Activated CD4-positive, alpha-beta T cell treated with anti-CD3 and anti-CD28 coated beads, Interleukin-2, Interleukin-4, amounts not matched to agents 100 ng/mL and 50 ng/mL, durations not matched to agents 16 hours and 8 hours (primary cell): ENCODE measurements around the gene JTB.

Experiments
- DNase-seq: peaks from one replicate; pipeline ENCODE4 v3.0.0-alpha.2; 2020; ENCODE audit warnings: low spot score

Gene JTB

DNA sequence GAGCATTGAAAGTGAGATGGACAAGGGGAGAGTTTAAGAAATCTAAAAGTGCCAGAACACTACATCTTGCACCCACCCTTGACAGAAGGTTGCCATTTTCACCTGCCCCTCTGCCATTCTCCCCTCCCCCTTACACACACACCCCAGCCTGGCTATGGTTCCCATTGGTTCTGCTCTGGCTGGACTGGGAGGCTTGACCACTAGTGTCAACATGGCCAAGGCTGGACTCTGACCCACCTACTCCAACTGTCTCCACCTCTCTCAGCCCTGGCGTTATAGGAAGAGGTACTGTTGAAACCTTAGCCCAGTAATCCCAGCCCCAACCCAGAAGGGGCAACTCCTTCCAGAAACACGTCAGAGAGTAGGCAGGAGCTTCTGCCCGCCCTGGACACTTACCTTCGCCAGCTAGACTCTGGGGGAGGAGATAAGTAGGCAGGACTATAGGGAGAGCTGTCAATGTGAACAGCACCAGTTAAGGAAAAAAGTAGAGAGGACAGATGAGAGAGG, 23.6 kb downstream of the JTB start:
- no peak for DNase-seq

DNA sequence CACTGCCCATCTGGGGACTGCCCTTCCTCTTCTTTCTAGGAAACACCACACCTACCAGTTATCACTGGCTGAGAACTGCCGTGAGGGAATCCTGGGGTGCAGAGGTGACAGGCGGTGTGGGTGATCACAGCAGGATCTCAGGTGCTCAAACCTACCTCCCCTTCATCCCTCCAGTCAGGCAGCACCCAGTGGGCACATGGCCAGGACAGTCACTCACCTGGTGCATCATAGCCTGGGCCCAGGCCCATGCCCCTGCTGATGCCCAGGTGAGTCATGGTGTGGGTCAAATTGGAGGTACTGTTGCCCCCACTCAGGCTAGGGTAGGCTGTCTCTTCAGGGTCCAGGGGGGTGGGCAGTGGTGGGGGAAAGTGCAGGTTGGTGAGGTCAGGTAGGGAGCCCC, 25.7 kb downstream of the JTB start:
- DNase-seq, result no peak

DNA sequence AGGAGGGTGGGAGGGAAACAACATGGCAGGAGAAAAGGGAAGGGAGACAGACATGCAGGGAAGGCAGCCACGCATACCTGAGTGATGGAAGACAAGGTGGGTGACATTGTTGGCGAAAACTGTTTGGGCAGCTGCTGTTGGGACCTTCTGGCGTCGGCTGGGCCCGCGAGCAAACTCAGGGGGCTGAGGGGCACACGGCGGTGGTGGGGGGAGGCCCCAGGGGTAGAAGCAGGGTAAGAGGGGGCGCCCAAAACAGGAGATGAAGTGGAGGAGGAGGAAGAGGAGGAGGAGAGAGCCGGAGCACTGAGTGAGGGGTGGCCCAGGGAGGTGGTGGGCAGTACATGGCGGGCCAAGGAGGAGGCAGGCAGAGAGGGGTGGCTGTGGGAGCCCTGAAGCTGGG, 26.3 kb downstream of the JTB start:
- no peak for DNase-seq

DNA sequence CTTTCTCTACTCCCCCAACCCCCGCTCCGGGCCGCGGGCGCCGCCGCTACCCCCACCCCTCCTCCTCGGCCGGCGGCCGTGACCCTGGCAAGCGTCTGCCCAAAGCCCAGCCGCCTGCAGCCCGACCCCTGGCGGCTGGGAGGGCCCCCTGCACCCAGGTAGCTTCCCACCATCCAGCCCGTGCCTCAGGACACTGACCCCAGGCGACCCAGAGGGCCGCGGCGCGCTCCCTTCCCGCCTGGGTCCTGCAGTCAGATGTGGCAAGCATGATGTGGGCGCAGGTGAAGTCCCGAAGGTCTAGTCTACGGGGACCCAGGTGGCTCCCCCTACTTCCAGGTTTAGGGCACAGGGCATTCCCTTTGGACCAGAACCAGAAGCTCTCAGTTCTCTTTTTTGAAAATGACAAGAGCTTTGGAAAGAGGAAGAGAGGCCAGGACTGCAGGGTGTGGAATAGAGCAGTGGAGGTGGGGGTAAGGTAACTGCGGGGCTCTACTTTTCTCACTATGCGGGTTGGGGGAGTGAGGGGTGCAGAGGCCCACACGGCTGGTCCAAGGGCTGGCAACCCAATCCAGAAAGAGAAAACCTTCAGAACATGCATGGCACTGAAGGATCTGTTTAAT, 30.7 kb downstream of the JTB start, which contains the start of gene DENND4B:
TSS of gene DENND4B (minus strand) at position 97 of the 620 bp plus-strand sequence. CDS start 2,344 bp downstream, outside the sequence.
- DNase-seq, result peak; percentile 80

DNA sequence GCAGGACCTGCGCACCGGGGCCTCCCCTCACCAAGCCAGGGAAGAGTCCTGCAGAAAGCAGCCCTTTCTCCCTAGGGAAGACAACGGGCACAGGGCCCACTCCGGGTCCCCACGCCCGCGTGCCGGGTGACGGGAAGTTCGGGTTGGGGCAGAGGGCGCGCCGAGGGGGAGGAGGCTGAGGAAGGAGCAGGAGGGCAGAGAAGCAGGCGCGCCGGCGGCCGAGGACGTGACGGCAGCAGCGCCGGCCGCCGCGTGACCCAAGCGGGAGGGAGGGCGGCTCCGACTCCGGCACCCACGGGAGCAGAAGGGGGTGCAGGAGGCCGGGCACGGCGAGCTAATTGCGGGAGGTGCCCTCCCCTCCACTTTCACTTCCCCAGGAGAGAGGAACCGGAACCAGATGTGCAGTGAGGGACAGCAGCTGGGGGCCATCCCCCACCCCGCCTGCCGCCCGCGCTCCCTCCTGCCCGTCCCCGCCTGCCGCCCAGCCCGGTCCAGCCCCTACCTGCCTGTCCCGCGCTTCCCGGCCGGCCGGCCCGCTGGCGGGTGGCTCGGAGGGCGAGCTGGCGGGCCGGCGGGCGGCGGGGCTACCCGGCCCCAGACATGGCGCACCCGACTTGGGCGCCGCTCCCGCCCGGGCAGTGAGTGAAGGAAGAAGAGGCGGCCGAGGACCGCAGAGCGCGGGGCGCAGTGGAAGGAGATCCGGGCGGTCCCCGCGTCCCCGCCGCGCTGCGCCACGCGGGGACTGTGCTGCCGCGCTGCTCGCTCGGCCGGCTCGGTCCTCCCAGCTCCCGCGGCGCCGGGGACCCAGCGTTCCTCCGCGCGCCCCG, 31.5 kb downstream of the JTB start:
- peak; percentile 73 for DNase-seq

DNA sequence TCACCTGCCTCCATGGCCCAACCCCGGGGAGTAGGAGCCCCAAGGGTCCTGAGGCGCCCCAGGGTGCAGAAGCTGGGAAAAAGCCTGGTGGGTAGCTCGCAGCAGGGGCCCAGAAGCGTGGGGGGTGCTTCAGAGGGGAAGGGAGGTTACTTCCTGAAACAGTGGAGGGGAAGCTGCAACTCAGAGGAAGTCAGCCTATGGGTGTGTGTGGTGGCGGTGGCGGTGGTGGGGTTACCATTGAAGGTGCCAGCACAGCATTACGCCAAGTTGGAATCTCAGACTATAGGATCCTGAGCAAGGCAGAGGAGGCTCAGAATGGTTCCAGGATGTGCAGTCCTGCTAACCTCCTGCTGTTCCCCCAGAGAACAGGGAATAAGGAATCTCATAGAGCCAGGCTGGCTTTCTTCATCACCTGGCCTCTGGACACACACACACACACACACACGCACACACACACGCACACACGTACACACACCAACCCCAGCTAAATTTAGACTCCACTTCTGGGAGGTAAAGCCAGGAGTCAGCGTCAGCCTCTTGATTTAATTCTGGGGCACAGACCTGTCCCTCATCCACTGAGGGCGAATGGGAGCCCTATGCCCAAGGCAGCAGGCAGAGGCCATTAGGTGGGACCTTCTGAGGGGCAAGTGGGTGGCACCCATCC, 32.2 kb downstream of the JTB start:
- DNase-seq, result peak; percentile 82

DNA sequence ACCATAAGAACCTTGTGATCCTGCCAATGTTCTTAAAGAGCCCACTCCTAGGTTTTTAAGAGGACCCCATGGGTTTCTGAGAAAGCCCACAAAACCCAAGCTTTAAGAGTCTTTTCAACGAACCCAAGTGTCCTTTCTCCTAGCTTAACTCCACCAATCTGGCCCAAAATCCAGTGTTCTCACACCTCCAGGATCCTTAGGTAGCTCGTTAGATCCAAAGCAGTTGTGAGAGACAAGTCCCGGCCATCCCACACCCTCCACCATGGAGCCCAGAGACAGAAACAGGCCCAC, 32.7 kb downstream of the JTB start:
- no peak for DNase-seq

DNA sequence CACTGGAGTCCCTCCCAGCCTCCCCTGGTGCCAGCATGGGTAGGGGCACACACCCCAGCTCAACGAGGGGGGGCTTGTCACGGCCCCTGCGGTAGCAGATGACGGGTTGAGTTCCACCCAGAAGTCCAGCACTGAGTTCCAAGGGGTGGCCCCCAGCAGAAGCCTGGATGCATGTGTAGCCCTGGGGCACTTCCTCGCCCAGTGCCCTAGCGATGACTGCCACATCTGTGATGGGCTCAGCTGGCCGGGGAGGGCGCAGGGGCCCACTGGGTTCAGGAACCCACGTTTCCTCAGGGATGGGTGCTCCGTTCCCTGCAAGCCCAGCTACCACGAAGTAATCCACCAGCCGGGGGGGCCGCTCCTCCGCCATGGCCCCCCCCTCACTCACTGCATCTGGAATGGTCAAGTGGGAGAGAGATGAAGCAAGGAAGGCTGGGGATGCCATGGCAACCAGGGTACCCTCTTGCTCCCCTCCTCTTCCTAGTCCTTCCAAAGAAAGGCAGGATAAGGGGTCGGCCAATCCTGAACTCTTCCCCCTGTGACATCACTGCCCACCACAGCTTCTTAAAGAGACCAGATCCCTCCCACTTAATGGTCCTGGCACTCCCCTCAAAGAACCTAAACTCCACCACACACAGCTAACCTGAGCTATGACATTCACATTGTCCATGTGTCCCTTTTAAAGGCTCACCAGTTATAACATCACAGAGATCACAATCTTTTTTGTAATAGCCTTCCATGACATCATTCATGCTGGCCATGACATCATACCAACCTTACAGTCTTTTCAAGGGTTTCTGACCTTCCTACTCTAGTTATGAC, 33.3 kb downstream of the JTB start:
- DNase-seq, result no peak

DNA sequence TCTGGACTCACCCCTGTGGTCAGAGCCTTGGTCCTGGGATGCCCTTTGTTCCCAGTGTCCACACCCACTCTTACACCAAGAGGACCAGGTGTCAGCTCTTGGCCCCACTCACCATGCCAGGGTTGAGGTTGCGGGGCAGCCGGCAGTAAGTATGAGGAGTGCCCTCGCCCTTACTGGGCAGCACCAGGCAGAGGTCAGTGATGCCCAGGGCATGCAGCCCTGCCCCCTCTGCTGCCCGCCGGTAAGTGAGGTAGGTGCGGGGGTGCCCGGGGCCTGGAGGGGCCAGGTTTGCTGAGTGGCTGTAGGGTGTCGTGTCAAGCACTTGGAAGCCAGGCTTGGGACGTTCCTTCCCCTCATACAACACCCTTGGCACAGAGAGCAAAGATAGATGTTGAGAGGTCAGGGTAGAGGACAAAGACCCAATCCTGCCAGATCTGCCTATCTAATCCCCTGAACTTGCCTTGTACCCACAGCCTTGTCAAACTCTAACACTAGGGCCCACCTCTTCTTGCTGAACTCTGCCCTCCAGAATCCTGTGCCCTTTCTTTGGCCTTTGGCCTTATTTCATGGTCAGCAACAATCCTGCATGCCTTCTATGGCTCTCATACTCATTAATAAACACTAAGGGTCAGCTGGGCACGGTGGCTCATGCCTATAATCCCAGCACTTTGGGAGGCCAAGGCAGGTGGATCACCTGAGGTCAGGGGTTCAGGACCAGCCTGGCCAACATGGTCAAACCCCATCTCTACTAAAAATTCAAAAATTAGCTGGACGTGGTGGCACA, 34.5 kb downstream of the JTB start:
- no peak for DNase-seq

DNA sequence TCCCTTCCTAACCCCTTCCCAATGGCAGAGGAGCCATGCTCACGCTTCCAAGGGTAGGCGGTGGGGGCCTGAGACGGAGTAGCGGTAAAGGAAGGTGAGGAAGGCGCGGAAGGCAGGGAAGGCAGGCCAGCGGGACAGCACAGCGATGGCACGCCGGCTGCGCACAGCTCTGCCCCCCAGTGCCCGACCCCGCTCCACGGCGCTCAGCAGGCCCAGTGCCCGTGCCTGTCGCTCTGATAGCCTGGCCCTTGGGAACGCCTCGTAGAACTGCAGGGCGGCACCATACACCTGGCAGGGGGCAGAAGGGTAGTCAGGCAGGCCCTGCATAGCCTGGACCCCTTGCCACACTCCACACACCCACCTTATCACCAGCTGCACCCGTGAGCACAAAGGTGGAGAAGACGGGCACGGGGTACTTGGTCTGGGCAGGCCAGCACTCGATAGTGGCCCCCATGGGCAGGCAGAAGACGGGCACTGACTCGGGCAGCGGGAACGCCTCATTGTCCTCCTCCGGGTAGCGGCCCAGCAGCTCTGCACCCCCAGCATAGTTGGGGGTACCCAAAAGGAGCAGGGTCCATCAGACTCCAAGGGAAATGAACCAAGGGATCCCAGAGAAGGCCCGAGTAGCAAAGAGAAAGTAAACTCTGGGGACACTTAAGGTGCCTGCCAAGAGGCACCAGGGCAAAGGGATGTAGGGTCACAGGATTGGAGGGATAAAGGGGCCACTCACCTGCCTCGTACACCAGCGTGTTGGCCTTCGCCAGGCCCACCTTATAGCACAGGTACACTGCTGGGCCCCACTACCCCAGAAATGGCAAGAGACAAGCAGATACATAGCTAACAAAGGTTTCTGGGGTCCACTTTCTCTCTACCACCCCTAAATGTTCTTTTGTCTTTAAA, 35.4 kb downstream of the JTB start:
- no peak for DNase-seq

DNA sequence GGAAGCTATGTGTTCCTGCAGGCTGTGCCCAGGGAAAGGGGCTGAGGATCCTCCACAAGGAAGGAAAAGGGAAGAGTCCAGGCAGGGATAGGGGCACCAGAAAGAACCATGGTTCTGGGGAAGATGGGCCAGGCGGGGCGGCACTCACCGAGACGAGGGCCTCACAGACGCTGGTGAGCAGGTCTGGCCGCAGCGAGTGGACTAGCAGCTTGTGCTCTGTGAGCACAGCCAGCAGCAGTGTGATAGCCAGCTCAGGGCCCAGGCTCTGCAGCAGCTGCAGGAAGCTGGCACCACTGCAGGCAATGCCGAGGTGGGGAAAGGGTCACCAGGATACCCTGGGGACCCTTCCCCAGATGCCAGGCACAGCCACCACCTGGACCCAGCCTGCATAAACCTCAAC, 36.7 kb downstream of the JTB start:
- DNase-seq, result no peak

DNA sequence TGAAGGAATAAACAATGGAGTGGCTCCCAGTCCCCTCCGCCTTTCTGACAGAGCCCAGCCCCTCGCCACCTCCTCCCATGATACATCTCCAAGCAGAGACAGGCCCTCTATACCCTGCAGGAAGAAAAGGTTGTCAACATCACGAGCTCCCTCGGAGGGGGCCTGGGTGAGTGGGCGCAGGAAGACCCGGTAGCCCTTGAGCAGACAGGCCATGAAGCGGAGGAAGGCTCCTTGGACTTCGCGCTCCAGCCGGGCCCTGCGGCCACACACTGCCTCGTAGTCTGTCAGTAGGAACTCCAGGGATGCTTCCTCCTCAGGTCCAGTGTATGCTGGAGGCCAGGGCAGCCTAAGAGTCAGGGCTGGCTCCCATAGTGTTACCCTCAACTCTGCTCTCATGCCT, 38.0 kb downstream of the JTB start:
- DNase-seq, result no peak

DNA sequence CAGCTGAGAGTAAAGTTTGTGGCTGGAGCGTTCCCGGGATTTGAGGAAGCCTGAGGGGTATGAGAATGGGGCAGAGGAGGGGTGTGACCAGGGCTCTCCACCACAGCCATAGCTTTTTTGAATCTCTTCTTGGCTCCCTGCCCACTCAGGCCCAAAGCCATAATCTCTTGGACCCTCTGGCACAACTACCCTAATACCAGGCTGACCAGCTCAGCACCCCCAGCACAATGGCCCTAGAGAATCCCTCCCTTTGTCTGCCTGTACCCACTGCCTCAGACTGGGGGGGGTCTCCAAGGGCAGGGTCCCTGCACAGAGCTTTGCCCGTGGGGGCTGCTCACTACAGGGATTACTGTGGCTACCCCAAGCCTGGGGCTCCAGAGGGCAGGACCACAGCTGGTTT, 38.5 kb downstream of the JTB start:
- DNase-seq, result no peak

DNA sequence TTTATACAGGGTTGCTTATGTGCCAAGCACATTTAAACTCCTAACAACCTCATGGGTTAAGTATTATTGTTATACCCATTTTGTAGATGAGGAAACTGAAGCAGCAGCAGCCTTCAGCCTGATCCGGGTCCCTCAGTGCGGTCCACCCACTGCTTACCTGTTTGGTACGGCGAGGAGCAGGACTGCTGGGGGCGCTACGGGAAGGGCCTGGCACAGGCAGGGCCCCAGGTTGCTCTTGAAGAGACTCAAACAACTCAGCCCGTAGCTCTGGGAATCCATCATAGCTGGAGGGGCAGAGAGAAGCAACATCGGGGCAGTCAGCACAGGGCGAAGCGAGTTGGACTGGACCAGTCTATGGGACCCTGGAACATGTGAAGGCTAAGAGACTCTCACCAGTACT, 40.1 kb downstream of the JTB start:
- DNase-seq, result no peak

DNA sequence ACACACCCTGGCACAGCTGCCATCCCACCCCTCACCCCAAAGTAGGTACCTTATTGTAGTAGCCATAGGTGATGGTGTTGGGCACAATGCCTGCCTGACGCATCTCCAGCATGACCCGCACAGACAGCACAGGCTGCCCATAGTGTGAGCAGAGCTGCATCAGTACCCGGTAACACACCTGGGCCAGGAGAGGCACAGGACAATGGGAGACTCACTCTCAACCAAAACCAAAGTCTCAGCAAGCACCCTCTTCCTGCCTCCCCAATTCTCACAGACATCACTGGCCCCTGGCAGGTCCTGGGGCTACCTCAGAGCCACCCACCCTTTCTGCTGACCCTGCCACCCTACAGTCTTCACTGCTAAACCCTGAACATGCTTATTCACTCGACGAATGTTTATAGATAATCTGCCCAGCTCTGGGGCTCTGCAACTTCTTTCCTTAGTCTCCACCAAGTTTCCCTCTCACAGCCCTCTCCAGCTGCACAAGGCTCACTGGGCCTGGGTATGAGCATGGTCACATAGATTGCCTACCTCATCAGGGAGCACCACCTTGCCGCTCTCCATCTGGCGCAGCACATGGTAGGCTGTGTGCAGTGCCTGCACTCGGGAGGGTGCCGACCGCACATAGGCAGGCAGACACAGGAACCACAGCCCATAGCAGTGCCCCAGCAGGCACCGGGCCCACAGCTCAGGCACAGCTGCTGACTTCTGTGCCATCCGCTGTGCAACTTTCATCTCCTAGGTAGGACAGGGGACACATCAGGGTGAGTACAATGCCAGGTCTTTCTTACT, 41.3 kb downstream of the JTB start:
- DNase-seq, result no peak

DNA sequence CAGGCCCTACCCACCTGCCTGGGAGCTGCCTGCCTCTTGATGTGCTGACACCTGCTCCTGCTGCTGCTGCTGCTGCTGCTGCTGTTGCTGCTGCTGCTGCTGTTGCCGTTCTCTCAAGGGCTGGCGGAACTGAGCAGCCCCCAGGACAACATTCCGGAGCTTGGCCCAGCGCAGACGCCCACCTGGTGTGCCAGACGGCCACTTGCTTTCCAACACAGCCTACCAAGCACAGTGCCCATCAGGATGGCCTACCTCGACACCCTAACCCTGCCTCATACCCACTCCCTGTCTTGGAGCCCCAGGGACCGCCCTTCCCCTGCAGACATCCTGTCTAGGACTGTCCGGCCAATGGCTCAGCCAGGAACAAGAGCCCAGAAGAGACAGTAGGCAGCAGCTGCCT, 42.7 kb downstream of the JTB start:
- DNase-seq, result no peak

DNA sequence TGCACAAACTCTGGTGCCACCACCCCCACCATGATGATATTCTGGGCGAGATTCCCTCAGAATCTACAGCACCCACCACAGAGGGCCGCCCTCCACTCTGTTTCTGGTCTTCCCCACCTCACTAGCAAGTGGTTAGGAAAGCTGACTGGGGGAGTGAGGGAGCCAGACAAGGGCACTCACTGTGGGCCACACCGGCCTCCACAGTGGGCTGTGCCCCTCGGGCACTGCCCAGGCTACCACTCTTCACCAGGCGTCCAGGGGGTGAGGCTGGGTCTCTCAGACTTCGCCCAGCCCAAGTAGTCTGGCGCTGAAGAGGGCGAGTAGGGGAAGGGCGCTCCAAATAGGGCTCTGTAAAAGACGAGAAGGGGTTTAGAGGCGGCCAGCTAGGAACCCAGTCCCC, 43.5 kb downstream of the JTB start:
- DNase-seq, result no peak

DNA sequence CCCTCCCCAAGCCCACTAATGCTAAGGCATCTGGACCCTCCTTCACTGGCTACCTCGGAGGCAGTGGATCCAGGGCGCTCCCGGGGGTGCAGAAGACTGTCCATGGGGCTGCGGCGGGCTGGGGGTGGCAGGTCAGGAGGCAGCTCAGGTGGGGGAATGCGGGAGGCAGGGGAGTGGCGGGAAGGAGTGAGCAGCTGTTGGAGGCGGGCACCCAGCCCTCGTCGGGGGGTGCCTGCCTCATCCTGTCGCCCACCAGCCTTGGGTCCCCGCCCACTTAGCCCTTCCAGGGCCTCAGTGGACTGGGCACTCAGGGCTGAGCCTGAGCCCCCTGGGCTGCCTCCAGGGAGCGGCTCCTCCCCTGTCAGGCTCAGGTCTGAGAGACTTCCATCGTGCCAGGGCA, 44.0 kb downstream of the JTB start:
- DNase-seq, result no peak
